ENCODE measurements around the gene DLGAP1. TPM values are rescaled to one million over a fixed set of nuclear protein-coding genes. Genes with fewer than 3 reads are reported as not detected.
A peak's percentile ranks its signal among the peaks of the same experiment; 100 is the strongest.

DLGAP1 gene
- total and polyA plus RNA-seq, 2 of the 13 experiments (the other 11 are each of a cell fraction or from before 2014, with no cell fraction given), result 0.01 TPM; not detected in 1

GRCh38 chr18:4208366-4208765, 246.7 kb downstream of the DLGAP1 start:
- DNase-seq (ENCODE audit: low spot score) (no peak), ATAC-seq (no peak), FAIRE-seq (no peak)
- POLR2A ChIA-PET, result no interaction called here
- WGBS (ENCODE audit: low lambda C conversion rate), result 22% methylated on average over 1 of the region's 1 CpG
- Histone ChIP-seq H4K20me1 (ENCODE audit: insufficient read depth, low read length) (no peaks in the 10 kb centered on the region), H2AFZ (ENCODE audit: low read length) (no peak overlapping the region), H3K4me1 (ENCODE audit: insufficient read depth, low read length) (no peaks in the 10 kb centered on the region), H3K27ac (ENCODE audit: extremely low read length, insufficient read depth, low read length) (no peak overlapping the region), H3K9ac (ENCODE audit: insufficient read depth, low read depth, low read length) (no peak overlapping the region), H3K27me3 (ENCODE audit: control insufficient read depth in 1 of 2, insufficient read depth in 2 of 2, low read length in 2 of 2) (no peaks in the 10 kb centered on the region), H3K4me2 (ENCODE audit: low read depth, low read length) (no peak overlapping the region), H3K36me3 (replicated peaks in 1 of 2; ENCODE audit: control insufficient read depth in 1 of 2, insufficient read depth in 2 of 2, low read length in 2 of 2) (no peaks in the 10 kb centered on the region), H3K79me2 (ENCODE audit: insufficient read depth, low read length) (no peaks in the 10 kb centered on the region), H3K9me3 (ENCODE audit: low read length) (no peaks in the 10 kb centered on the region), H3K4me3 (replicated peaks in 1 of 3; ENCODE audit: insufficient read depth in 1 of 3, low read depth in 2 of 3, low read length in 3 of 3) (no peak overlapping the region)
- BruUV-seq (replicated peaks), result no TSS peak
- CTCF ChIA-PET (ENCODE audit: low intra/inter-chr PET ratio, low total read pairs), result no interaction called here
- in situ Hi-C loops (cut with HindIII; ENCODE audit: extremely low pct_ligation_motif_present, low pct_unique_long_range_greater_than_20kb) (no loop called here), intact Hi-C loops (cut with micrococcal nuclease; ENCODE audit: unreplicated experiment) (no loop called here)
- no peak for TF ChIP-seq NCOA1 (CRISPR knock-in tag; IDR thresholded peaks at IDR 0.05)
- TF ChIP-seq CEBPB (IDR thresholded peaks at IDR 0.05; ENCODE audit: borderline replicate concordance, low read depth, low read length), result peak; percentile 63

GRCh38 chr18:4207383-4207985, 247.6 kb downstream of the DLGAP1 start:
- POLR2A ChIA-PET, result no interaction called here

More at GRCh38 chr18:4207383-4207985, 247.6 kb downstream of the DLGAP1 start:
- FAIRE-seq (no peak), ATAC-seq (no peak), DNase-seq (ENCODE audit: low spot score) (no peak)
- TF ChIP-seq ZNF792 (CRISPR knock-in tag; IDR thresholded peaks at IDR 0.05), result no peak
- no peak for TF ChIP-seq ZBTB38 (CRISPR knock-in tag; IDR thresholded peaks at IDR 0.05)
- TF ChIP-seq ZNF160 (CRISPR knock-in tag; IDR thresholded peaks at IDR 0.05), result no peak
- no peak for TF ChIP-seq POLR2AphosphoS5 (IDR thresholded peaks at IDR 0.05; ENCODE audit: low read depth, low read length)
- TF ChIP-seq PRDM15 (CRISPR knock-in tag; IDR thresholded peaks at IDR 0.05), result no peak
- no peak for TF ChIP-seq ARID3A (IDR thresholded peaks at IDR 0.05; ENCODE audit: low read depth, low read length)
- TF ChIP-seq ESRRA (CRISPR knock-in tag; IDR thresholded peaks at IDR 0.05; ENCODE audit: low read depth), result no peak
- no peak for TF ChIP-seq NKX3-1 (CRISPR knock-in tag; IDR thresholded peaks at IDR 0.05)
- TF ChIP-seq ZFX (CRISPR knock-in tag; IDR thresholded peaks at IDR 0.05; ENCODE audit: low read depth), result no peak
- no peak for TF ChIP-seq HOXA9 (CRISPR knock-in tag; IDR thresholded peaks at IDR 0.05; ENCODE audit: borderline replicate concordance)
- H3K9me3 ChIP-seq (ENCODE audit: low read length), result no peaks in the 10 kb centered on the region
- CTCF ChIA-PET (ENCODE audit: low intra/inter-chr PET ratio, low total read pairs), result no interaction called here
- BruUV-seq (replicated peaks), result no TSS peak
- H3K79me2 ChIP-seq (ENCODE audit: insufficient read depth, low read length), result no peaks in the 10 kb centered on the region
- intact Hi-C loops (cut with micrococcal nuclease; ENCODE audit: unreplicated experiment), result no loop called here
- H3K4me3 ChIP-seq (replicated peaks in 1 of 3; ENCODE audit: insufficient read depth in 1 of 3, low read depth in 2 of 3, low read length in 3 of 3), result no peak overlapping the region
- no peaks in the 10 kb centered on the region for H3K4me1 ChIP-seq (ENCODE audit: insufficient read depth, low read length)
- no peak overlapping the region for H3K4me2 ChIP-seq (ENCODE audit: low read depth, low read length)
- no peaks in the 10 kb centered on the region for H3K27me3 ChIP-seq (ENCODE audit: control insufficient read depth in 1 of 2, insufficient read depth in 2 of 2, low read length in 2 of 2)
- H3K9ac ChIP-seq (ENCODE audit: insufficient read depth, low read depth, low read length), result no peak overlapping the region
- no peak overlapping the region for H3K27ac ChIP-seq (ENCODE audit: extremely low read length, insufficient read depth, low read length)
- H3K36me3 ChIP-seq (replicated peaks in 1 of 2; ENCODE audit: control insufficient read depth in 1 of 2, insufficient read depth in 2 of 2, low read length in 2 of 2), result no peaks in the 10 kb centered on the region
- no peaks in the 10 kb centered on the region for H4K20me1 ChIP-seq (ENCODE audit: insufficient read depth, low read length)
- under 1% methylated on average over 6 of the region's 7 CpGs for WGBS (ENCODE audit: low lambda C conversion rate)
- H2AFZ ChIP-seq (ENCODE audit: low read length), result no peak overlapping the region
- in situ Hi-C loops (cut with HindIII; ENCODE audit: extremely low pct_ligation_motif_present, low pct_unique_long_range_greater_than_20kb), result no loop called here

Measured in HepG2 (cell line).